HG03521 (cell line): ENCODE results near the gene NWD2.
"Not testable (repeated sequence)": the region's sequence is repeated elsewhere in the genome, so short reads cannot be mapped to it uniquely, and the experiment has no call there.

Experiments
- ATAC-seq: cut with Tn5 transposase; IDR thresholded peaks from one replicate; pipeline ENCODE4 v1.9.1; 2021; ENCODE audit warnings: mild to moderate bottlenecking, moderate library complexity; ENCODE audit not compliant: unreplicated experiment

The NWD2 gene

GRCh38 chr4:37489697-37490096 lies 245.2 kb downstream of the NWD2 start:
- no peak for ATAC-seq

GRCh38 chr4:37490391-37491347 lies 246.1 kb downstream of the NWD2 start:
- no peak for ATAC-seq

- not testable (repeated sequence) for ATAC-seq
These were observed 250.8 kb downstream of the NWD2 start for GRCh38 chr4:37495353-37495752.
